MG63 (cell line): ENCODE data around the gene ZNF189. TPM values are rescaled to one million over a fixed set of nuclear protein-coding genes. Genes with fewer than 3 reads are reported as not detected.
"Not testable (repeated sequence)": the region's sequence is repeated elsewhere in the genome, so short reads cannot be mapped to it uniquely, and the experiment has no call there.

Experiments used
- DNase-seq: peaks from one replicate; pipeline ENCODE4 v3.0.0-alpha.2; 2020
- H3K27me3 ChIP-seq: fragments of 250-450 bp; sonication (Bioruptor Pico); 2 replicates; pipeline ENCODE4 v1.5.1; 2020; ENCODE audit warnings: mild to moderate bottlenecking, moderate library complexity
- H3K36me3 ChIP-seq: fragments of 250-450 bp; sonication (Bioruptor Pico); 2 replicates; pipeline ENCODE4 v1.5.1; 2020; ENCODE audit warnings: mild to moderate bottlenecking, moderate library complexity
- H3K4me3 ChIP-seq: fragments of 250-450 bp; sonication (Bioruptor Pico); 2 replicates; pipeline ENCODE4 v1.5.1; 2020; ENCODE audit warnings: mild to moderate bottlenecking, moderate library complexity
- H3K9me3 ChIP-seq: fragments of 250-450 bp; sonication (Bioruptor Pico); 2 replicates; pipeline ENCODE4 v1.5.1; 2020; ENCODE audit warnings: mild to moderate bottlenecking, moderate library complexity
- total RNA-seq: library from RNA; depleted of rRNA; stranded (reverse); fragments of >200 nt; shearing (Covaris generic); gene quantifications from 2 replicates; pipeline ENCODE4 v1.2.3, GENCODE V29; 2014; ENCODE audit warnings: low replicate concordance

The ZNF189 gene
- total RNA-seq, 1 experiment from 2014 or later: 14.1 TPM

GRCh38 chr9:101371813-101372212, 26.8 kb upstream of the ZNF189 start:
- no peaks in the 10 kb centered on the region for H3K27me3 ChIP-seq
- no peaks in the 10 kb centered on the region for H3K9me3 ChIP-seq
- no peak overlapping the region for H3K4me3 ChIP-seq
- no peak for DNase-seq
- no peaks in the 10 kb centered on the region for H3K36me3 ChIP-seq

DNA sequence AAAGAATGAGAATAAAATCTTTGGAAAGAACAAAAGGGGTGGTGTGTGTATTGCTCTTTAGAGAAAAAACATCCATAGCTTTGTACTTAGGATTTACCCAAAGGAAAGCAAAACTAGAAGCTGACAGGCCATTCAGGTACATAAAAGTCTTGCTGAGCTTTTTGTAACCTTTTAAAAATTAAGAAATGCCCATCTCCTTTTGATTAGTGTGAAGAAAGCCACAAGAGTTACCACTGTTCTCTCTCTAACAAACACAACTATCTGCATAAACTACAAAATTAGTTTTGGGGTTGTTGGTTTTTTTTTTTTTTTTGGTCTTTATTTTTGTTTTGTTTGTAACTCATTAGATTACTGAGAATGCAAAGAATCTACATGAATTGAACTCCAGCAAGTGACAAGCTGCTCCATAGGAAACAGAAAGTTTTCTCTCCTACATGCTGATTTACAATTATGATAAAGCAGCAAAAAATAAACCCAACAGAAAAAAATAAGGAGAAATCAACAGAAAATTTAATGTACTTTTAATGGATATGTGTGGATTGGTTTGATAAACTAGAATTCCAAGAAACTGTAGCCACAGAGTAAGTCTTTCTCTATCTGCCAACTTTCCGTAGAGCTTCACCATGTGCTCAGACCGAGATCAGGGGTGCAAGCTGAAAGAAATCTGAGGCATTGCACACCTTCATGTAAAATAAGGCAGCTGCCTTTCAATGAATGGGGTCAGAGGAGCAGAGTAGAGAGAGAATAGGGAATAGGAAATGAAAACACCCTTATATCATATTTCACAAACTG, 26.1 kb upstream of the ZNF189 start:
- H3K27me3 ChIP-seq: no peaks in the 10 kb centered on the region
- no peaks in the 10 kb centered on the region for H3K36me3 ChIP-seq
- DNase-seq: no peak
- no peak overlapping the region for H3K4me3 ChIP-seq
- H3K9me3 ChIP-seq: no peaks in the 10 kb centered on the region

DNA sequence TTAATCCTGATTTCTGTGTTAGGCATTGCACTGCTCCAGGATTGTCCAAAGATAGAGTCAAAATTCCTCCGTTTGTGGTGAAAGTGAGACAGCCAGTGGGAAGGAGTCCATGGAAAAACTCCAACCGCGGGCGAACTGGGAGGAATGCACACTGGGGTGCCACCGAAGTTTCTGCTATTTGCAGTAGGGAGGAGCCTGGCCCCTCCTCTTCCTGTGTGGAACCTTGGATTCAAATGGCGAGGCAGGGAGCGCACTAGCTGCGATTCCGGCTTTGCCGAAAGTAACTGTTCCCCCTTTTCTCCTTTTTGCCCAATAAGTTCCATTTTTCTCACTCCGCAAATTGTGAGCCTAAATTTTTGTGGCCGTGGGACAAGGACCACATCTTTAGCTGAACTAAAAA, 23.1 kb upstream of the ZNF189 start:
- Histone ChIP-seq H3K36me3 (no peaks in the 10 kb centered on the region), H3K9me3 (no peaks in the 10 kb centered on the region), H3K27me3 (no peaks in the 10 kb centered on the region), H3K4me3 (peak overlapping the region; percentile 49)
- DNase-seq: peak; percentile 94

DNA sequence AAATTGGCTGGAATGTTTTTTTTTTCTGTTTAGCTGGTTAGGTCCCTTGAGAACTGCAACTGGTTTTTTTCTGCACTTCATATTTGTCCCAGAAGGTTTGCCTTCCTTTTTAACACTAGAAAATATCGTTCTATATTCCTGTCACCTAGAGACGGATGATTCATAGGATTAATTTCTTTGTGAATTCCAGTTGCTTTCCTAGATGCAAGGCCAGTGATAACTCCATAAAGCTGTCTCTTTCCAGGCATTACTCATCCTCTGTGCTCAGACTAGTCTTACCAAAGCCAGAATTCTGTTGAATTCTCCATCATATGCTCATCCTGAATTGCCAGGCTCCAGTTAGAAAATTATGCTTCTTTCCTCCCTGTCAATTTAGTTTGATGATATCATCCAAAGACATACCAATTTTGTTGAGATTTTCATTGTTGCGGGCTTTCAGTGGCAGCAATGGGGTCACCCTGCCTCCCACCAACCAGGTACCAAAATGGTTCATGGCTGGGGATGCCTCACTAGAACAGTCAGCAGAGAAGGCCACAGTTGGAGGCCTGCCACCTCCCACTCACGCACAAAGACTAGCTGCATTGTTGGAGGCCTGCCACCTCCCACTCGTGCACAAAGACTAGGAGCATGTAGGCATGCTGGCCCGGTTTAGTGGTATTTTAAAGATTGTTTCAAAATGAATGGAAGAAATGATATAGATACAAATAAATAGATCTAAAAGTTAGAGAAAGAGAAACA, 22.4 kb upstream of the ZNF189 start:
- peak; percentile 91 for DNase-seq
- no peaks in the 10 kb centered on the region for H3K9me3 ChIP-seq
- no peaks in the 10 kb centered on the region for H3K27me3 ChIP-seq
- H3K4me3 ChIP-seq: peak overlapping the region; percentile 49
- no peaks in the 10 kb centered on the region for H3K36me3 ChIP-seq

GRCh38 chr9:101380295-101380694, 18.4 kb upstream of the ZNF189 start:
- DNase-seq: no peak
- no peaks in the 10 kb centered on the region; the same call in 1 of the 2 replicates for H3K36me3 ChIP-seq
- H3K4me3 ChIP-seq: no peak overlapping the region
- no peaks in the 10 kb centered on the region for H3K9me3 ChIP-seq
- H3K27me3 ChIP-seq: no peaks in the 10 kb centered on the region

- DNase-seq: no peak
- Histone ChIP-seq H3K9me3 (no peaks in the 10 kb centered on the region; the same call in 1 of the 2 replicates), H3K4me3 (no peak overlapping the region), H3K36me3 (peaks cover 2% of the 10 kb centered on the region), H3K27me3 (no peaks in the 10 kb centered on the region)
Observed at GRCh38 chr9:101381118-101381517, 17.5 kb upstream of the ZNF189 start.

DNA sequence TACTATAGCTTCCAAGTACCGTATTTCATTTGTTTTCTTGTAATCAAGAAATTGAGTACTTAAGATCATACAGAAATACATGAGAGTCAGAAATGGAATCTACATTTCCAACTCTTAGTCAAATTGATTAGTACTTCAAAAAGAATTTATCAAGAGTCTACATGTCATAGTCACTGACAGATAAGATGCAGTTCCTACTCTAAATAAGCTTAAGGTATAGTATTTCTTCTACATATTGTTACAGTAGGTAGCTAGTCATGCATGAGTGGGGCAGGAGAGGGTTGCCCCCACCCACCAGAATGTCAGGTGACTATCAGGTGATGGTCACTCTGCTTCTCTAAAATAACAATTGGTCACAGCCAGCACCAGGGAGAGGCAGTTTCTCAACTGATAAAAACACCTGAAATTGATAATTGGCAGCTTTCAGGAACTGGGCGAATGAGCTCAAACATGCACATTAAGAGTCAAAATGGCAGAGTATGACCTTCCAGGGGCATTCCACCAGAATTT, 16.8 kb upstream of the ZNF189 start:
- peaks cover 5% of the 10 kb centered on the region for H3K36me3 ChIP-seq
- no peaks in the 10 kb centered on the region for H3K27me3 ChIP-seq
- H3K9me3 ChIP-seq: no peaks in the 10 kb centered on the region; the same call in 1 of the 2 replicates
- H3K4me3 ChIP-seq: no peak overlapping the region
- no peak for DNase-seq

DNA sequence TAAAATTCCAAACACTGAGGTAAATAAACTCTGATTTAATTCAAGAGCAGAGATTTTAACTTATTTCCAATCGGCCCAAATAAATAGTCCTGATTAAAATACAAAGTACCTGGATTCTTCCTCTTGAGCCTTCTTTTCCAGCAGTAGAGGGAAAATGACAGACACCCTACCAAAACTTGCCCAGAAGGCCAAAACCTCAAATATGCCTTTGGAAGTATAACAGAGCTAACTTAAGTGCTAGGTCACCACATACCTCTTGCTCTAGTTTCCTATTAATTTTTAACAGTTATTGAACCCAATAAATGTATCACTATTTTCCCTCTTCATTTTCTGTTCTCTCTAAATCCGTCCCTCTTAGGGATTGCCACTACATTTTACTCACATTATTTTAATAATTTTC, 15.3 kb upstream of the ZNF189 start:
- Histone ChIP-seq H3K4me3 (no peak overlapping the region), H3K27me3 (no peaks in the 10 kb centered on the region), H3K36me3 (peaks cover 18% of the 10 kb centered on the region), H3K9me3 (no peaks in the 10 kb centered on the region; the same call in 1 of the 2 replicates)
- DNase-seq: no peak

DNA sequence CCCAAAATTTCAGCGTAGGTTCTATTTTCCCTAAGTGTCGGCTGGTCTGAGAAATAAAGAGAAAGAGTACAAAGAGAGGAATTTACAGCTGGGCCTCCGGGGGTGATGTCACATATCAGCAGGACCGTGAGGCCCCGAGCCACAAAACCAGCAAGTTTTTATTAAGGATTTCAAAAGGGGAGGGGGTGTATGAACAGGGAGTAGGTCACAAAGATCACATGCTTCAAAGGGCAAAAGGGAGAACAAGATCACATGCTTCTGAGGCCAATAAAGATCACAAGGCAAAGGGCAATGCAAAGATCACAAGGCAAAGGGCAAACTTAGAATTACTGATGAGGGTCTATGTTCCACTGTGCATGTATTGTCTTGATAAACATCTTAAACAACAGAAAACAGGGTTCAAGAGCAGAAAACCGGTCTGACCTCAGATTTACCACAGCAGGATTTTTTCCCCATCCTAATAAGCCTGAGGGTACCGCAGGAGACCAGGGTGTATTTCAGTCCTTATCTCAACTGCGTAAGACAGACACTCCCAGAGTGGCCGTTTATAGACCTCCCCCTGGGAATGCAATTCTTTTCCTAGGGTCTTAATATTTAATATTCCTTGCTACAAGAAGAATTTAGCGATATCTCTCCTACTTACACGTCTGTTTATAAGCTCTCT, 13.6 kb upstream of the ZNF189 start, which contains the start of gene BAAT:
Gene BAAT, minus strand, starts transcription at position 134 of the 664 bp plus-strand sequence. CDS start 13,602 bp downstream, outside the sequence.
- H3K9me3 ChIP-seq, H3K4me3 ChIP-seq, DNase-seq, H3K27me3 ChIP-seq: not testable (repeated sequence)
- peaks cover 31% of the 10 kb centered on the region for H3K36me3 ChIP-seq

GRCh38 chr9:101387871-101388506, 10.7 kb upstream of the ZNF189 start:
- no peak for DNase-seq
- Histone ChIP-seq H3K9me3 (peaks cover 3% of the 10 kb centered on the region), H3K27me3 (no peaks in the 10 kb centered on the region), H3K36me3 (peaks cover 48% of the 10 kb centered on the region), H3K4me3 (no peak overlapping the region)

- no peak for DNase-seq
- no peaks in the 10 kb centered on the region for H3K27me3 ChIP-seq
- no peak overlapping the region for H3K4me3 ChIP-seq
- H3K36me3 ChIP-seq: peaks cover 50% of the 10 kb centered on the region
- peaks cover 8% of the 10 kb centered on the region for H3K9me3 ChIP-seq
Observed at GRCh38 chr9:101388507-101388993, 10.1 kb upstream of the ZNF189 start.

DNA sequence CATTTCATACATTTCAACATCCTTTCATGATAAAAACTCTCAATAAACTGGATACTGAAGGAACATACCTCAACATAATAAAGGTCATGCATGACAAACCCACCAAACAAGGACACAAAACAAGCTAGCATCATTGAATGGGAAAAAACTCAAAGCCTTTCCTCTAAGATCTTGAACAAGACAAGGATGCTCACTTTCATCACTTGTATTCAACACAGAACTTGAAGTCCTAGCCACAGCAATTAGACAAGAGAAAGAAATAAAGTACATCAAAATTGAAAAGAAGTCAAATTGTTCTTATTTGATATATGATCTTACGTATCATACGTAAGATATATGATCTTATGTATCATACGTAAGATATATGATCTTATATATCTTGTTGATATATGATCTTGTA, 5.5 kb upstream of the ZNF189 start:
- Histone ChIP-seq H3K27me3 (no peaks in the 10 kb centered on the region), H3K36me3 (peaks cover 65% of the 10 kb centered on the region), H3K9me3 (peaks cover 10% of the 10 kb centered on the region), H3K4me3 (no peak overlapping the region)
- no peak for DNase-seq

- no peak for DNase-seq
- H3K27me3 ChIP-seq: no peaks in the 10 kb centered on the region
- H3K4me3 ChIP-seq: no peak overlapping the region
Observed at GRCh38 chr9:101394687-101395086, 4.0 kb upstream of the ZNF189 start.

DNA sequence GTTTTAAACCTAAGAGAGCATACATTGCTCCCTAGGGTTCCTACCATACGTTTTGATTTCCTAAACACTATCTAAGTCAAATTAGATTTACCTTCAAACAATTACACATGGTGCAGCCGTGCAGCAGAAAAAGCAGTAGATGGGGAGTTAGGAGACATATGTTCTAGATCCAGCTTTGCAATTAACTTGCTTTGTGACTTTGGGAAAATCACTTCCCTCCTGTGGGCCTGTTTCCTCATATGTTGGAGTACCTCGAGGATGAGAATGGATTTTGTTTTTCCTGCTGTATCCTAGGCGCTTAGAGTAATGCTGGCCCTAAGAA, 944 bp upstream of the ZNF189 start:
- Histone ChIP-seq H3K36me3 (peaks cover 70% of the 10 kb centered on the region), H3K27me3 (no peaks in the 10 kb centered on the region), H3K4me3 (peak overlapping the region; percentile 75), H3K9me3 (peaks cover 20% of the 10 kb centered on the region)
- no peak for DNase-seq

More at GRCh38 chr9:101394687-101395086, 4.0 kb upstream of the ZNF189 start:
- Histone ChIP-seq H3K36me3 (peaks cover 58% of the 10 kb centered on the region), H3K9me3 (peaks cover 10% of the 10 kb centered on the region)

- H3K27me3 ChIP-seq: no peaks in the 10 kb centered on the region
- DNase-seq: peak; percentile 31
- H3K4me3 ChIP-seq: peak overlapping the region; percentile 75
- H3K9me3 ChIP-seq: peaks cover 17% of the 10 kb centered on the region
- H3K36me3 ChIP-seq: peaks cover 79% of the 10 kb centered on the region
Observed at GRCh38 chr9:101398930-101399642, 435 bp downstream of the ZNF189 start.

DNA sequence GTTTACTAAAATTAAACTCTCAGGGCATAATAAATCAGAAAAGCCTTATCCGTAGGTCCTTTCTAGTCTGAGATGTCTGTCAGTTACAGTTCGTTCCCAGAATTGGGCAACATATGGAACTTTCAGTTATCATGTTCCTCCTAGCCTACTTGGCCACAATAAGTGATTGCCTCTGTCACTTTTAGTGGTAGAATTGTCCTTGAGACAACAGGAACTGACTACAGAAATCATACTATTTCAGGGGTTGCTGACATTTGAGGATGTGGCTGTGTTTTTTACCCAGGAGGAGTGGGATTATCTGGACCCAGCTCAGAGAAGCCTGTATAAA, 956 bp downstream of the ZNF189 start:
- Histone ChIP-seq H3K36me3 (peaks cover 79% of the 10 kb centered on the region), H3K4me3 (peak overlapping the region; percentile 75), H3K27me3 (no peaks in the 10 kb centered on the region), H3K9me3 (peaks cover 18% of the 10 kb centered on the region)
- DNase-seq: no peak
